ENCODE measurements around the gene USF3. TPM values are rescaled to one million over a fixed set of nuclear protein-coding genes. Genes with fewer than 3 reads are reported as not detected.

The USF3 gene
- total and polyA plus RNA-seq, 2 experiments from 2014 or later = 10.1 to 23.5 TPM

GRCh38 chr3:113728661-113729060 is 32.2 kb upstream of the USF3 start:
- H3K4me1 Mint-ChIP-seq = peaks cover 32% of the 10 kb centered on the region
- ATAC-seq (no peak), DNase-seq (ENCODE audit: low spot score) (no peak)
- Histone ChIP-seq H3F3A (replicated peaks; ENCODE audit: low read depth) (no peaks in the 10 kb centered on the region), H3K4me2 (no peak overlapping the region), H3K9me2 (ENCODE audit: insufficient read depth) (no peaks in the 10 kb centered on the region), H3K27ac (ENCODE audit: low read depth) (no peak overlapping the region), H3K36me3 (ENCODE audit: insufficient read depth) (no peaks in the 10 kb centered on the region; the same call in 1 of the 2 replicates), H3K27me3 (ENCODE audit: insufficient read depth) (no peaks in the 10 kb centered on the region), H2AFZ (no peak overlapping the region), H3K4me3 (no peak overlapping the region), H4K20me1 (replicated peaks; ENCODE audit: insufficient read depth) (peaks cover 30% of the 10 kb centered on the region), H3K4me1 (ENCODE audit: insufficient read depth) (peaks cover 13% of the 10 kb centered on the region), H3K79me2 (replicated peaks; ENCODE audit: insufficient read depth) (peaks cover 100% of the 10 kb centered on the region)
- peaks cover 26% of the 10 kb centered on the region for H3K36me3 Mint-ChIP-seq (ENCODE audit: low read depth)
- H3K9me3 Mint-ChIP-seq = no peaks in the 10 kb centered on the region
- H3K27me3 Mint-ChIP-seq (ENCODE audit: insufficient read depth, low read depth, poor library complexity) = peaks cover 4% of the 10 kb centered on the region
- no peak overlapping the region for H3K4me3 Mint-ChIP-seq
- H3K27ac Mint-ChIP-seq = no peak overlapping the region
- TF ChIP-seq ETS1 (IDR thresholded peaks at IDR 0.05) = no peak
- no peak for TF ChIP-seq ZNF331 (CRISPR knock-in tag; IDR thresholded peaks at IDR 0.05; ENCODE audit: low read depth)
- TF ChIP-seq CREB1 (CRISPR knock-in tag; IDR thresholded peaks at IDR 0.05; ENCODE audit: low read depth) = no peak
- no peak for TF ChIP-seq STAT1 (IDR thresholded peaks at IDR 0.05; ENCODE audit: unreplicated experiment)
- no peak for TF ChIP-seq EZH2phosphoT487 (IDR thresholded peaks at IDR 0.05; ENCODE audit: unreplicated experiment)
- no peak for TF ChIP-seq EZH2 (IDR thresholded peaks at IDR 0.05; ENCODE audit: low read depth, unreplicated experiment)
- TF ChIP-seq JUNB (IDR thresholded peaks at IDR 0.05; ENCODE audit: unreplicated experiment) = no peak
- TF ChIP-seq NANOG (IDR thresholded peaks at IDR 0.05; ENCODE audit: borderline replicate concordance) = no peak
- TF ChIP-seq ZNF462 (CRISPR knock-in tag; IDR thresholded peaks at IDR 0.05) = no peak
- no peak for TF ChIP-seq REST (IDR thresholded peaks at IDR 0.05; ENCODE audit: unreplicated experiment)
- TF ChIP-seq POLR2AphosphoS5 (IDR thresholded peaks at IDR 0.05; ENCODE audit: low read depth) = no peak
- no peak for TF ChIP-seq CTCF (conservative IDR thresholded peaks at IDR 0.05; ENCODE audit: low read depth in 2 of 2)
- TF ChIP-seq ZNF114 (CRISPR knock-in tag; IDR thresholded peaks at IDR 0.05) = no peak
